ENCODE data around the gene GAL3ST1. TPM values are rescaled to one million over a fixed set of nuclear protein-coding genes. Genes with fewer than 3 reads are reported as not detected.

GAL3ST1 gene
- polyA plus RNA-seq, 1 experiment, result 0.06 TPM

DNA sequence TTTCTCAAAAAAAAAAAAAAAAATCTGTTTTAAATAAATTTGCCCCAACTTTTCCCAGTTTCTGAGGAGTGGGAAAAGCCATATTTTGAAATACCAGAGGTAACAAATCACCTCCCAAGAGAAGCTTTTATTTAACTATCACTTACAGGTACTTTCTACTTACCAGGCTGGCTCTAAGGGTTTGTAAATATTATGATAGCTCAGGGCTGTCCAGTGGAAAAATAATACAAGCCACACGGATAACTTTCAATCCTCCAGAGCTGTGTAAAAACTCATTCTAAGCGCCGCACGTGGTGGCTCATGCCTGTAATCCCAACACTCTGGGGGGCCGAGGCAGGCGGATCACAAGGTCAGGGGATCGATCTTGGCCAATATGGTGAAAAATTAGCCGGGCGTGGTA lies 63.4 kb downstream of the GAL3ST1 start:
- ChIA-PET CTCF (interaction anchor here (0.6 to 0.7 kb wide), 2 partner anchors 255 to 409 kb away, joined by 3 to 4 read pairs; no protein-coding TSS in a partner anchor), POLR2A (no interaction called here)
- peaks cover 10% of the 10 kb centered on the region for H3K27me3 ChIP-seq (ENCODE audit: control insufficient read depth, insufficient read depth, low read length)
- TF ChIP-seq CTCF (IDR thresholded peaks at IDR 0.05; ENCODE audit: low read depth, low read length), result no peak
- no peak overlapping the region for H3K4me3 ChIP-seq (ENCODE audit: low read depth, low read length)
- no peak for DNase-seq (ENCODE audit: low read depth, low spot score)
- H3K27ac ChIP-seq (ENCODE audit: low read depth, low read length), result no peak overlapping the region
- peaks cover 5% of the 10 kb centered on the region; the same call in 1 of the 2 replicates for H3K9me3 ChIP-seq (ENCODE audit: control insufficient read depth, insufficient read depth, low read length)

DNA sequence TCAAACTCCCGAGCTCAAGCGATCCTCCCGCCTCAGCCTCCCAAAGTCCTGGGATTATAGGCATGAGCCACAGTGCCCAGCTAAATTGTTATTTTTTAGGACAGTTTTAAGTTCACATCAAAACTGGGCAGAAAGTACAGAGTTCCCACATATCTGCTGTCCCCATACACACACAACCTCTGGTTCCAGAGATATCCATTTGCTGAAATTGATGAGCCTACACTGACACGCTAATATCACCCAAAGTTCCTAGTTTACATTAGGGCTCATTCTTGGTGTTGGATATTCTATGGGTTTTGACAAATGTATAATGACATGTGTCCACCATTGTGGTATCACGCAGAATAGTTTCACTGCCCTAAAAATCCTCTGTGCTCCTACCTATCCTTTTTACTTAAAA lies 66.2 kb downstream of the GAL3ST1 start:
- ChIA-PET CTCF (no interaction called here), POLR2A (no interaction called here)
- peaks cover 25% of the 10 kb centered on the region for H3K27me3 ChIP-seq (ENCODE audit: control insufficient read depth, insufficient read depth, low read length)
- H3K4me3 ChIP-seq (ENCODE audit: low read depth, low read length), result no peak overlapping the region
- no peak for TF ChIP-seq CTCF (IDR thresholded peaks at IDR 0.05; ENCODE audit: low read depth, low read length)
- 0 out of 2 replicates have a peak, but pooled peaks cover 5% of the 10 kb centered on the region for H3K9me3 ChIP-seq (ENCODE audit: control insufficient read depth, insufficient read depth, low read length)
- no peak overlapping the region for H3K27ac ChIP-seq (ENCODE audit: low read depth, low read length)
- no peak for DNase-seq (ENCODE audit: low read depth, low spot score)

GRCh38 chr22:30507670-30508069 lies 66.8 kb downstream of the GAL3ST1 start:
- CTCF ChIA-PET, result interaction anchor here (0.5 kb wide), 1 partner anchor 20 kb away, joined by 3 read pairs; no protein-coding TSS in a partner anchor
- Histone ChIP-seq H3K27me3 (ENCODE audit: control insufficient read depth, insufficient read depth, low read length) (peaks cover 25% of the 10 kb centered on the region), H3K9me3 (ENCODE audit: control insufficient read depth, insufficient read depth, low read length) (0 out of 2 replicates have a peak, but pooled peaks cover 5% of the 10 kb centered on the region), H3K4me3 (ENCODE audit: low read depth, low read length) (no peak overlapping the region), H3K27ac (ENCODE audit: low read depth, low read length) (no peak overlapping the region)
- POLR2A ChIA-PET, result no interaction called here
- no peak for TF ChIP-seq CTCF (IDR thresholded peaks at IDR 0.05; ENCODE audit: low read depth, low read length)
- DNase-seq (ENCODE audit: low read depth, low spot score), result no peak

DNA sequence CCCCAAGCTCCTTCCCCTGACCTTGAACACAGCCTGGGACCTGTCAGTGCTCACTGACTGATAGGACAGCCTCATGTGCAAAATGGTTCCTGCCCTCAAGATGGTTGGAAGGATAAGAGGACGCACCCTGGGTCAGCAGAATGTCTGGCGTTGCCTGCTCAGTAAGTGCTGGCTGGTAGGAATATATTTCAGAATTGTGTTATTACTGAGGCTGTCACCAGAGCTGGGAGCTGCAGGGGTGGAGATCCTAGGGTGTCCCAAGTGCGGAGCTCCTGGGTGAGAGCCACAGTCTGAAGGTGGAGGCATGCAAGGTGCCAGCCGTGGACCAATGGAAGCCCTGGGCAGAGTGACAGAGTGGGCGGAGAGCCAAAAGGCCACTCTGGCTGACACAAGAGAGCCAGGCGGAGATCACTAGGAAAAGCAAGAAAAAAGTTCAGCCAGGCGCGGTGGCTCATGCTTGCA lies 67.9 kb downstream of the GAL3ST1 start:
- TF ChIP-seq CTCF (IDR thresholded peaks at IDR 0.05; ENCODE audit: low read depth, low read length), result no peak
- H3K4me3 ChIP-seq (ENCODE audit: low read depth, low read length), result no peak overlapping the region
- ChIA-PET CTCF (interaction anchor here (0.5 to 0.6 kb wide), 2 partner anchors 16 to 1280 kb away, joined by 4 to 5 read pairs; no protein-coding TSS in a partner anchor), POLR2A (no interaction called here)
- no peak for DNase-seq (ENCODE audit: low read depth, low spot score)
- H3K27me3 ChIP-seq (ENCODE audit: control insufficient read depth, insufficient read depth, low read length), result peaks cover 29% of the 10 kb centered on the region
- 0 out of 2 replicates have a peak, but pooled peaks cover under 1% of the 10 kb centered on the region for H3K9me3 ChIP-seq (ENCODE audit: control insufficient read depth, insufficient read depth, low read length)
- H3K27ac ChIP-seq (ENCODE audit: low read depth, low read length), result no peak overlapping the region

Other genes starting within 250 kb of the GAL3ST1 start
- 14.5 and 17.5 TPM in 2 replicates for gene TBC1D10A, start 247.7 kb downstream of the GAL3ST1 start, polyA plus RNA-seq (2011; rRNA removed)
- 53.1 and 82.7 TPM in 2 replicates for gene SF3A1, start 217.8 kb downstream of the GAL3ST1 start, polyA plus RNA-seq (2011; rRNA removed)
- 1.6 and 1.8 TPM in 2 replicates for gene CCDC157, start 217.7 kb downstream of the GAL3ST1 start, polyA plus RNA-seq (2011; rRNA removed)
- 11.4 and 12.1 TPM in 2 replicates for gene RNF215, start 187.3 kb downstream of the GAL3ST1 start, polyA plus RNA-seq (2011; rRNA removed)
- 15.8 and 17.7 TPM in 2 replicates for gene SEC14L2, start 177.6 kb downstream of the GAL3ST1 start, polyA plus RNA-seq (2011; rRNA removed)
- gene MTFP1, start 148.9 kb downstream of the GAL3ST1 start, polyA plus RNA-seq (2011; rRNA removed), result 4.1 and 4.2 TPM in 2 replicates
- not detected in 2 replicates for gene SEC14L3, start 102.6 kb downstream of the GAL3ST1 start, polyA plus RNA-seq (2011; rRNA removed)
- not detected in 2 replicates for gene SEC14L4, start 69.0 kb downstream of the GAL3ST1 start, polyA plus RNA-seq (2011; rRNA removed)
- 0.06 and 0.19 TPM in 2 replicates for gene SEC14L6, start 27.9 kb downstream of the GAL3ST1 start, polyA plus RNA-seq (2011; rRNA removed)
- gene PES1, start 17.2 kb upstream of the GAL3ST1 start, polyA plus RNA-seq (2011; rRNA removed), result 70.2 and 90.3 TPM in 2 replicates
- 6.6 and 9.1 TPM in 2 replicates for gene TCN2, start 32.5 kb upstream of the GAL3ST1 start, polyA plus RNA-seq (2011; rRNA removed)
- gene SLC35E4, start 61.1 kb upstream of the GAL3ST1 start, polyA plus RNA-seq (2011; rRNA removed), result 2.8 and 3.4 TPM in 2 replicates
- gene DUSP18, start 93.2 kb upstream of the GAL3ST1 start, polyA plus RNA-seq (2011; rRNA removed), result 13.8 and 14.5 TPM in 2 replicates
- 1.6 and 1.8 TPM in 2 replicates for gene OSBP2, start 120.2 kb upstream of the GAL3ST1 start, polyA plus RNA-seq (2011; rRNA removed)

All from AG04450 (cell line).